OCI-LY3 (cell line): ENCODE results near the gene SERPING1.

ENCODE experiments used
- CTCF ChIP-seq: fragments of 200-600, 300-600 bp; sonication (generic); IDR thresholded peaks from 2 replicates; pipeline ENCODE4 v1.5.1; 2014; ENCODE audit warnings: antibody characterized with exemption, low read length, low read depth
- EZH2phosphoT487 ChIP-seq: fragments of 200-600 bp; shearing (Covaris generic); IDR thresholded peaks from 2 replicates; pipeline ENCODE4 v1.6.1; 2018; ENCODE audit warnings: antibody characterized with exemption, mixed run types, low read depth

DNA sequence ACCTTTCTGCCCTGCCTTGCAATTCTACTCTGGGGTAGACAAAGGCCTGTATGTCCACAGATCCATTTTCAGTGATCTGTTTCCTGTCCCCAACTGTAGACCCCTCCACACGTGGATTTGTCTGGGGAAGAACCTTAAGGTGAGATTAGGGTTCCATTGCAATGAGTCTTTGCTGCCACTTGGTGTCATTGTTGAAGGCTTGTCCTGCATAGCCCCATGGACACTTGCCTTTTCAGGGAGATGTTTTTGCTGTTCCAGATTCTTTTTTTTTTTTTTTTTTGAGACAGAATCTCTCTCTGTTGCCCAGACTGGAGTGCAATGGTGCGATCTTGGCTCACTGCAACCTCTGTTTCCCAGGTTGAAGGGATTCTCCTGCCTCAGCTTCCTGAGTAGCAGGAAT lies 21.8 kb downstream of the SERPING1 start:
- 0 out of 2 replicates have a peak, but pooled peaks have one; percentile 19 for TF ChIP-seq CTCF
- no peak for TF ChIP-seq EZH2phosphoT487
